GM13977 (cell line): ENCODE results near the gene C12orf42.

ENCODE experiments used
- DNase-seq: peaks from one replicate; pipeline ENCODE4 v3.0.0; 2012; ENCODE audit warnings: low spot score
- CTCF ChIP-seq: IDR thresholded peaks from 2 replicates; pipeline ENCODE4 v1.5.1; 2012; ENCODE audit warnings: mild to moderate bottlenecking, control low read depth; ENCODE audit not compliant: insufficient read depth; ENCODE audit errors: extremely low read depth, missing control alignments
- in situ Hi-C: fragments of 300-500 bp; cut with MboI; formaldehyde crosslinking; loops from one replicate; pipeline ENCODE4 v1.12.0; 2022; ENCODE audit warnings: low sequenced_read_pairs, low pct_unique_long_range_greater_than_20kb, mixed read lengths, inconsistent platforms; ENCODE audit not compliant: unreplicated experiment

C12orf42 gene

GRCh38 chr12:103495469-103496456 lies at the start of gene C12orf42:
TSS of gene C12orf42 (minus strand) at chr12:103495968. CDS start at chr12:103478426, 17,542 bp downstream.
- DNase-seq: peak; percentile 84
- TF ChIP-seq CTCF: peak; percentile 74
- in situ Hi-C loops: no loop called here

- DNase-seq: no peak
- no peak for TF ChIP-seq CTCF
- in situ Hi-C loops: loop anchor here (10.0 kb wide), 1 partner anchor 597 kb away; no protein-coding TSS in a partner anchor
Observed at GRCh38 chr12:103542078-103542477, 46.3 kb upstream of the C12orf42 start.

- TF ChIP-seq CTCF: no peak
- in situ Hi-C loops: loop anchor here (10.0 kb wide), 1 partner anchor 596 kb away; no protein-coding TSS in a partner anchor
- peak; percentile 16 for DNase-seq
Observed at GRCh38 chr12:103540319-103540718, 44.6 kb upstream of the C12orf42 start.

- no peak for TF ChIP-seq CTCF
- no peak for DNase-seq
- in situ Hi-C loops: no loop called here
Observed at GRCh38 chr12:103538397-103538796, 42.6 kb upstream of the C12orf42 start.

- in situ Hi-C loops: no loop called here
- peak; percentile 17 for DNase-seq
- TF ChIP-seq CTCF: no peak
Observed at GRCh38 chr12:103530307-103531066, 34.7 kb upstream of the C12orf42 start.

GRCh38 chr12:103529306-103529705 lies 33.5 kb upstream of the C12orf42 start:
- in situ Hi-C loops: no loop called here
- no peak for DNase-seq
- no peak for TF ChIP-seq CTCF
